ENCODE results near the gene BEST1.
"Not testable (repeated sequence)": the region's sequence is repeated elsewhere in the genome, so short reads cannot be mapped to it uniquely, and the experiment has no call there.

BEST1 gene

DNA sequence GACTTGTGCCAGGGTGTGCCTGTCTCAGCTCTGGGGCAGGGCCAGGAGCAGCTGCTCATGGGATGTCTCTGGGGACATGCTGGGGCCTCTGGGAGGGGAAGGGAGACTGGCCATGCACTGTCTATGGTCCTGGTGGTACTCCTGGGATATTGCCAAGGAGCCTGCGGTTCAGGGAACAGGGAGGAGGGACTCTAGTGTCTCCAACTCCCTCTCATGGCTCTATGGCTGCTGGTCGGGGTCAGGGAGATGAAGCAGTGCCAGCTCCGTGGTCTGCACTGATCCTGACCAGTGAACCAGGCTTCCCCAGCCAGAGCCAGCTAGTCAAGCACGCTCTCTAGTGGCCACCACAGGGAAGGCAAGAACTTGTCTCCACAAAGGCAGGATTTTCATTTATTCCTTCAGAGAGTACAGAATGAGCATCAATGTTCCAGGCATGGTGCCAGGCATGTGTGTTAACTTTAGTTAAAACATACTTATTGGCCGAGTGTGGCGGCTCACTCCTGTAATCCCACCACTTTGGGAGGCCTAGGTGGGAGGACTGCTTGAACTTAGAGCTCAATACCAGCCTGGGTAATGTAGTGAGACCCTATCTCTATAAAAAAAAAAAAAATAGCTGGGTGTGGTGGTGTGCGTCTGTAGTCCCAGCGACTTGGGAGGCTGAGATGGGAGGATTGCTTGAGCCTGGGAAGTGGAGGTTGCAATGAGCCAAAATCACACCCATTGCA lies 2.5 kb upstream of the BEST1 start:
- in situ Hi-C loops (cut with HindIII; ENCODE audit: low sequenced_read_pairs), result no loop called here
- TF ChIP-seq, protein P1, sequence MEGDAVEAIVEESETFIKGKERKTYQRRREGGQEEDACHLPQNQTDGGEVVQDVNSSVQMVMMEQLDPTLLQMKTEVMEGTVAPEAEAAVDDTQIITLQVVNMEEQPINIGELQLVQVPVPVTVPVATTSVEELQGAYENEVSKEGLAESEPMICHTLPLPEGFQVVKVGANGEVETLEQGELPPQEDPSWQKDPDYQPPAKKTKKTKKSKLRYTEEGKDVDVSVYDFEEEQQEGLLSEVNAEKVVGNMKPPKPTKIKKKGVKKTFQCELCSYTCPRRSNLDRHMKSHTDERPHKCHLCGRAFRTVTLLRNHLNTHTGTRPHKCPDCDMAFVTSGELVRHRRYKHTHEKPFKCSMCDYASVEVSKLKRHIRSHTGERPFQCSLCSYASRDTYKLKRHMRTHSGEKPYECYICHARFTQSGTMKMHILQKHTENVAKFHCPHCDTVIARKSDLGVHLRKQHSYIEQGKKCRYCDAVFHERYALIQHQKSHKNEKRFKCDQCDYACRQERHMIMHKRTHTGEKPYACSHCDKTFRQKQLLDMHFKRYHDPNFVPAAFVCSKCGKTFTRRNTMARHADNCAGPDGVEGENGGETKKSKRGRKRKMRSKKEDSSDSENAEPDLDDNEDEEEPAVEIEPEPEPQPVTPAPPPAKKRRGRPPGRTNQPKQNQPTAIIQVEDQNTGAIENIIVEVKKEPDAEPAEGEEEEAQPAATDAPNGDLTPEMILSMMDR (IDR thresholded peaks at IDR 0.05; ENCODE audit: low read depth, low read length), result peak; percentile 98
- DNase-seq (ENCODE audit: low read depth, low spot score), result peak; percentile 86
- no peak overlapping the region for H3K4me3 ChIP-seq (ENCODE audit: low read depth, low read length)

DNA sequence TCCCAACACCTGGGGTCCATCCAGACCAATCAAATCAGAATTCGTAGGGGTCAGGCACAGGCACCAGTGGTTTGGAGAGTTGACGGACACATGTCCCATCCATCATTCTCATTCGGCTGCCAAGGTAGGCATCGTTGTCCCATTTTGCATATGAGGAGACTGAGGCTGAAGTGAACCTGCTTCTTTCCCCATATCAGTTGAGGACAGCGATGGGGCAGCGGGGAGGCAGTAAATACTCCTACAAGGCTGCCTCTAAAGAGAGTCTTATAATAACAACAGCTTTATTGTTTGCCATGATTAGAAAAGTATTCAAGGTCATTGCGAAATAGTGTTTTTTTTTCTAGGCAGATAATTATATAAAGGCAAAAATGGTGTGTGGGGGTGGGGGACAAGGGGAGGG lies 1.6 kb upstream of the BEST1 start:
- TF ChIP-seq, protein P1 (IDR thresholded peaks at IDR 0.05; ENCODE audit: low read depth, low read length), result no peak
- in situ Hi-C loops (cut with HindIII; ENCODE audit: low sequenced_read_pairs), result no loop called here
- no peak overlapping the region for H3K4me3 ChIP-seq (ENCODE audit: low read depth, low read length)
- DNase-seq (ENCODE audit: low read depth, low spot score), result no peak

- H3K4me3 ChIP-seq (ENCODE audit: low read depth, low read length), result no peak overlapping the region
- peak; percentile 91 for DNase-seq (ENCODE audit: low read depth, low spot score)
- in situ Hi-C loops (cut with HindIII; ENCODE audit: low sequenced_read_pairs), result no loop called here
- TF ChIP-seq, protein P1 (IDR thresholded peaks at IDR 0.05; ENCODE audit: low read depth, low read length), result no peak
Measured at GRCh38 chr11:61949169-61950034, 749 bp upstream of the BEST1 start.

- TF ChIP-seq, protein P1 (IDR thresholded peaks at IDR 0.05; ENCODE audit: low read depth, low read length), result no peak
- H3K4me3 ChIP-seq (ENCODE audit: low read depth, low read length), result no peak overlapping the region
- in situ Hi-C loops (cut with HindIII; ENCODE audit: low sequenced_read_pairs), result no loop called here
- no peak for DNase-seq (ENCODE audit: low read depth, low spot score)
Measured at GRCh38 chr11:61951484-61952135, 1.5 kb downstream of the BEST1 start.

- DNase-seq (ENCODE audit: low read depth, low spot score), result no peak
- no peak overlapping the region for H3K4me3 ChIP-seq (ENCODE audit: low read depth, low read length)
- TF ChIP-seq, protein P1 (IDR thresholded peaks at IDR 0.05; ENCODE audit: low read depth, low read length), result no peak
- in situ Hi-C loops (cut with HindIII; ENCODE audit: low sequenced_read_pairs), result no loop called here
Measured at GRCh38 chr11:61952882-61953281, 2.7 kb downstream of the BEST1 start.

DNA sequence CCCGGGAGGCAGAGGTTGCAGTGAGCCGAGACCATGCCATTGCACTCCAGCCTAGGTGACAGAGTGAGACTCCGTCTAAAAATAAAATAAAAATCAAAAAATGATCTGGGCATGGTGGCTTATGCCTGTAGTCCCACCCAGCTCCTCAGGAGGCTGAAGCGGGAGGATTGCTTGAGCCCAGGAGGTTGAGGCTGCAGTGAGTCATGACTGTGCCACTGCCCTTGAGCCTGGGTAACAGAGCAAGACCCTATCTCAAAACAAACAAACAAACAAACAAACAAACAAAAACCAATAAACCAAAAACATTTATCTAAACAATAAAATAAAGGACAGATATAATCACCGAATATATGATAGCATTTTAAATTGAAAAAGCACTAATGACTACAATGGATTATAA lies 3.5 kb downstream of the BEST1 start:
- in situ Hi-C loops (cut with HindIII; ENCODE audit: low sequenced_read_pairs); H3K4me3 ChIP-seq (ENCODE audit: low read depth, low read length); DNase-seq (ENCODE audit: low read depth, low spot score): not testable (repeated sequence)

Measured in astrocyte of the spinal cord (primary cell).